Measurements from ENCODE around the gene CACNA1D. TPM values are rescaled to one million over a fixed set of nuclear protein-coding genes. Genes with fewer than 3 reads are reported as not detected.

CACNA1D gene
- total and polyA plus RNA-seq, 2 donors: 0.57 to 0.66 TPM

- Histone ChIP-seq H3K27me3 (ENCODE audit: control insufficient read depth in 2 of 2, insufficient read depth in 1 of 2, low read length in 1 of 2) (no peaks in the 10 kb centered on the region), H3K36me3 (ENCODE audit: control insufficient read depth in 2 of 2, insufficient read depth in 2 of 2, low read length in 1 of 2) (peaks cover 16 to 19% of the 10 kb centered on the region in 2 donors), H3K4me3 (ENCODE audit: low read length in 2 of 2) (no peak overlapping the region), H3K9me3 (ENCODE audit: control insufficient read depth in 2 of 2, insufficient read depth in 1 of 2, low read length in 1 of 2) (no peaks in the 10 kb centered on the region), H3K4me1 (ENCODE audit: control insufficient read depth in 2 of 2, insufficient read depth in 2 of 2, low read length in 2 of 2) (no peaks in the 10 kb centered on the region), H3K27ac (ENCODE audit: low read depth in 1 of 2, low read length in 1 of 2) (no peak overlapping the region)
- no peak for DNase-seq (ENCODE audit: low read depth in 6 of 9, low spot score in 9 of 9)
- 89% methylated on average over 7 of the region's 7 CpGs for WGBS
Observed at GRCh38 chr3:53858096-53858741, 363.8 kb downstream of the CACNA1D start.

DNA sequence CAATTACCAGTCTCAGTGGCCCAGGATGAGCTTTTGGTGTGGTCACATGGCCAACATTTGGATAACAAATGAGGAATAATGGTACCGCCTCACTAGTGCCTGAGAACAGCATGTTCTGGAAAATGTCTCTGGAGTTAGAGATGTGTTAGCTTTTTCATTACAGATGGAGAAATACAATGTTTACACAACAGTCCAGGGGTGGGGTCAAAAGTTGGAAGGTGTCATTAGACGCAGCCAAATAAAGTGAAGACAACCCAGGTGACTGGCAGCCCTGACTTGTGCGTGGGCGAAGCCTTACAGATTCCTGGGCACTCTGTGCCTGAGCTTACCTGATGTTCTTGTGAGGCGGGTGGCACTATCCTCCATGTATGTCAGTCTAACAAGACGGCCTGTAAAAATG lies 364.8 kb downstream of the CACNA1D start:
- Histone ChIP-seq H3K9me3 (ENCODE audit: control insufficient read depth in 2 of 2, insufficient read depth in 1 of 2, low read length in 1 of 2) (no peaks in the 10 kb centered on the region), H3K4me3 (ENCODE audit: low read length in 2 of 2) (no peak overlapping the region), H3K27me3 (ENCODE audit: control insufficient read depth in 2 of 2, insufficient read depth in 1 of 2, low read length in 1 of 2) (no peaks in the 10 kb centered on the region), H3K4me1 (ENCODE audit: control insufficient read depth in 2 of 2, insufficient read depth in 2 of 2, low read length in 2 of 2) (no peaks in the 10 kb centered on the region), H3K36me3 (ENCODE audit: control insufficient read depth in 2 of 2, insufficient read depth in 2 of 2, low read length in 1 of 2) (peaks cover 22 to 27% of the 10 kb centered on the region in 2 donors), H3K27ac (ENCODE audit: low read depth in 1 of 2, low read length in 1 of 2) (no peak overlapping the region)
- WGBS: 99% methylated on average over 6 of the region's 6 CpGs
- DNase-seq (ENCODE audit: low read depth in 6 of 9, low spot score in 9 of 9): no peak

DNA sequence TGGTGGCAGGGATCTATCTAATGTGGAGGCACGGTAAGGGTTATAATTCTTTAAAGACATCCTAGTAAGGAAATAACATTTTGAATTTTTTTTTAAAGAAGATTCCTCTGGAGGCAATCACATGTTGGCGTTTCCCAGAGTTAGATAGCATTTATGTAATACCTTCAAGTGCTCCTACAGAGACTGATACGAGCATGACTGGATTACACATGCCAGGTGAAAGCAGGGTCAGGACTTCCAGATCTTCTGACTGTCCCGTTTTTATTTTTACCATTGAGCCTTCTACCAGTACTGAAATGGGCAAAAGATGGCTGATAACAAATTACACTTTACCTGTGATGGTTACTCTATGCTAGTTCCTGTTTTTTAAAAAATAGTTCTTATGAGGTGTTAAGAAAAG lies 365.8 kb downstream of the CACNA1D start:
- H3K27me3 ChIP-seq (ENCODE audit: control insufficient read depth in 2 of 2, insufficient read depth in 1 of 2, low read length in 1 of 2): no peaks in the 10 kb centered on the region
- no peaks in the 10 kb centered on the region for H3K9me3 ChIP-seq (ENCODE audit: control insufficient read depth in 2 of 2, insufficient read depth in 1 of 2, low read length in 1 of 2)
- peaks cover 32 to 35% of the 10 kb centered on the region in 2 donors for H3K36me3 ChIP-seq (ENCODE audit: control insufficient read depth in 2 of 2, insufficient read depth in 2 of 2, low read length in 1 of 2)
- H3K4me3 ChIP-seq (ENCODE audit: low read length in 2 of 2): no peak overlapping the region
- DNase-seq (ENCODE audit: low read depth in 6 of 9, low spot score in 9 of 9): no peak
- no peaks in the 10 kb centered on the region for H3K4me1 ChIP-seq (ENCODE audit: control insufficient read depth in 2 of 2, insufficient read depth in 2 of 2, low read length in 2 of 2)
- no peak overlapping the region for H3K27ac ChIP-seq (ENCODE audit: low read depth in 1 of 2, low read length in 1 of 2)
- 97% methylated on average over 4 of the region's 4 CpGs for WGBS

GRCh38 chr3:53862241-53862640 lies 367.8 kb downstream of the CACNA1D start:
- Histone ChIP-seq H3K9me3 (ENCODE audit: control insufficient read depth in 2 of 2, insufficient read depth in 1 of 2, low read length in 1 of 2) (no peaks in the 10 kb centered on the region), H3K27ac (ENCODE audit: low read depth in 1 of 2, low read length in 1 of 2) (no peak overlapping the region), H3K36me3 (ENCODE audit: control insufficient read depth in 2 of 2, insufficient read depth in 2 of 2, low read length in 1 of 2) (peaks cover 32 to 42% of the 10 kb centered on the region in 2 donors), H3K4me1 (ENCODE audit: control insufficient read depth in 2 of 2, insufficient read depth in 2 of 2, low read length in 2 of 2) (no peaks in the 10 kb centered on the region), H3K27me3 (ENCODE audit: control insufficient read depth in 2 of 2, insufficient read depth in 1 of 2, low read length in 1 of 2) (no peaks in the 10 kb centered on the region), H3K4me3 (ENCODE audit: low read length in 2 of 2) (no peak overlapping the region)
- 95% methylated on average over 3 of the region's 3 CpGs for WGBS
- no peak for DNase-seq (ENCODE audit: low read depth in 6 of 9, low spot score in 9 of 9)

DNA sequence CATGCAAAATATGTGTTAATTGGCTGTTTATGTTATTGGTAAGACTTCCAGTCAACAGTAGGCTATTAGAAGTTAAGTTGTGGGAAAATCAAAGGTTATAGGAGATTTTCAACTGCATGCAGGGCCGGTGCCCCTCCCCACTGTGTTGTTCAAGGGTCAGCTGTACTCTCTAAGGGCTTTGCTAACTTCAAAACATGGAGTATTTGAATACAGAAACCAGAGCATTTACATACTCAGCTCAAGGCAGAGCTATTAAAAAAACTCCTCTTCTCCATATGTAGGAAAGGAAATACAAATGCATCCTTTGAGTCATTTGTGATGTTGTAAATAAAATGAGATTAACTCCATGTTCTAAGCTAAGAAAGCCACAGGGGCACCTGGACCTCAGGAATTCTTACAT lies 368.7 kb downstream of the CACNA1D start:
- no peaks in the 10 kb centered on the region for H3K9me3 ChIP-seq (ENCODE audit: control insufficient read depth in 2 of 2, insufficient read depth in 1 of 2, low read length in 1 of 2)
- no peak overlapping the region for H3K27ac ChIP-seq (ENCODE audit: low read depth in 1 of 2, low read length in 1 of 2)
- H3K4me1 ChIP-seq (ENCODE audit: control insufficient read depth in 2 of 2, insufficient read depth in 2 of 2, low read length in 2 of 2): no peaks in the 10 kb centered on the region
- H3K36me3 ChIP-seq (ENCODE audit: control insufficient read depth in 2 of 2, insufficient read depth in 2 of 2, low read length in 1 of 2): peaks cover 37 to 49% of the 10 kb centered on the region in 2 donors
- no peak overlapping the region for H3K4me3 ChIP-seq (ENCODE audit: low read length in 2 of 2)
- WGBS: 96% methylated on average over 1 of the region's 1 CpG
- H3K27me3 ChIP-seq (ENCODE audit: control insufficient read depth in 2 of 2, insufficient read depth in 1 of 2, low read length in 1 of 2): no peaks in the 10 kb centered on the region
- DNase-seq (ENCODE audit: low read depth in 6 of 9, low spot score in 9 of 9): no peak

Other genes with a start within 250 kb of the CACNA1D start
- gene TKT, start 238.6 kb upstream of the CACNA1D start, total RNA-seq: 179 TPM
- gene TKT, start 238.6 kb upstream of the CACNA1D start, polyA plus RNA-seq: 90.6 TPM
- 12.3 TPM for gene DCP1A, start 147.1 kb upstream of the CACNA1D start, total RNA-seq
- gene DCP1A, start 147.1 kb upstream of the CACNA1D start, polyA plus RNA-seq: 8.9 TPM